T-helper 2 cell treated with Interferon-gamma antibody and Interleukin-4, amounts not matched to agents 5 μg/mL and 100 μg/mL, for 36 hours (primary cell): ENCODE results near the gene MAPKAP1.
A peak's percentile ranks its signal among the peaks of the same experiment; 100 is the strongest.
"Not testable (repeated sequence)": the region's sequence is repeated elsewhere in the genome, so short reads cannot be mapped to it uniquely, and the experiment has no call there.

ENCODE experiments used
- DNase-seq: peaks from one replicate; pipeline ENCODE4 v3.0.0; 2021; ENCODE audit warnings: low spot score
- H3K27ac Mint-ChIP-seq: one replicate; pipeline ENCODE4 v1.8.0; 2021; ENCODE audit warnings: mild to moderate bottlenecking, mixed read lengths
- H3K27me3 Mint-ChIP-seq: one replicate; pipeline ENCODE4 v1.8.0; 2021; ENCODE audit warnings: low read depth, mixed read lengths
- H3K36me3 Mint-ChIP-seq: one replicate; pipeline ENCODE4 v1.8.0; 2021; ENCODE audit warnings: low read depth, mixed read lengths
- H3K4me1 Mint-ChIP-seq: one replicate; pipeline ENCODE4 v1.8.0; 2021; ENCODE audit warnings: low read depth, mixed read lengths
- H3K4me3 Mint-ChIP-seq: one replicate; pipeline ENCODE4 v1.8.0; 2022; ENCODE audit warnings: mild to moderate bottlenecking, moderate library complexity, mixed read lengths
- H3K9me3 Mint-ChIP-seq: one replicate; pipeline ENCODE4 v1.8.0; 2021; ENCODE audit warnings: mixed read lengths

The MAPKAP1 gene

DNA sequence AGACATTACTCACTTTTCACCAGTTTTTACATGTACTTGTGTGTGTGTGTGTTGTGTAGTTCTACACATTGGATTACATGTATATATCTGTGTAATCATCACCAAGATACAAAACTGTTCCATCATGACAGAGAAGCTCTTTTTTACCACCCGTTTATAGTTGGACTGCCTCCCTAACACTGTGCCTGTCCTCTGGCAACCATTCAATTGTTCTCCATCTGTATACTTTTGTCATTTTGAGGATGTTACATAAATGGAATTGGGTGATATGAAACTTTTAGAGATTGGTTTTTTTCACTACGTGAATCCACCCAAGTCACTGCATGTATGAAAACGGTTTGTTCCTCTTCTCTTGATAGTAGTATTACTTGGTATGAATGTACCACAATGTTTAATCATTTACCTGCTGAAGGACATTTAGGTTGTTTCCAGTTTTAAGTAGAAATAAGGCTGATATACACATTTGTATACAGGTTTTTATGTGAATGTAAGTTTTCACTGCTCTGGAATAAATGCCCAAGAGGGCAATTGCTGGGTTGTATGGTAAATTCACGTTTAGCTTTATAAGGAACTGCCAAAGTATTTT, 126.2 kb downstream of the MAPKAP1 start:
- H3K36me3 Mint-ChIP-seq: peaks cover 39% of the 10 kb centered on the region
- peaks cover 2% of the 10 kb centered on the region for H3K4me1 Mint-ChIP-seq
- H3K9me3 Mint-ChIP-seq: peaks cover 11% of the 10 kb centered on the region
- H3K27ac Mint-ChIP-seq: no peak overlapping the region
- H3K27me3 Mint-ChIP-seq: no peaks in the 10 kb centered on the region
- no peak for DNase-seq
- H3K4me3 Mint-ChIP-seq: no peak overlapping the region

DNA sequence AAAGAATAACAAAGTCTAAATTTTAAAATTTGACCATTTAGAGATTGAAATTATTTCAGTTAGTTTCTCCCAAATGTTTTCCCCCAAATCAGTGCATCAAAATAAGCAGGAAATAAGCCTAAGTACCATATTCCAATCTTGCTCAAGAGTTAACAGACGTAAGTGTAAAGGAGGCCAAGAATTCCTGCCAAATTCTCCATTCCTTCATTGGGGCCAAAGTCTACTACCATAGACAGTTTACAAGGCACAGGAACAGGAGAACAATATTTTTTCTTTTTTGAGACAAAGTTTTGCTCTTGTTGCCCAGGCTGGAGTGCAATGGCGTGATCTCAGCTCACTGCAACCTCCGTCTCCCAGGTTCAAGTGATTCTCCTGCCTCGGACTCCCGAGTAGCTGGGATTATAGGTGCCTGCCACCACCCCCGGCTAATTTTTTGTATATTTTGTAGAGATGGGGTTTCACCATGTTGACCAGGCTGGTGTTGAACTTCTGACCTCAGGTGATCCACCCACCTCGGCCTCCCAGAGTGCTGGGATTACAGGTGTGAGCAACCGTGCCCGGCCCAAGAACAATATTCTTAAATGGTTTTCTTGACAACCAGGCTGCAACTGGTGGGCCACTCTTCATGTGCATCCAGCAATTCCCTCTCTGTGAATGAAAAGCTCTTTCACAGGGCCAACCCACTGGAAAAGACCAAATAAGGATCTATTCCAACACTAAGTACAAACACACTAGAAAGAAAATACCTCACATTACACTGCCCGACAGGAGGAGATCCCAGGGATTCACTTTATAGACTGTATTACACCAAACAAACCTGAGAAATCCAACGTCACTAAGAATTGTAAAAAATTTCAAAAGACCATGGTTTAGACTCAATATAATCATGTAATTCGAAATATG, 127.7 kb downstream of the MAPKAP1 start:
- Mint-ChIP-seq H3K36me3 (peaks cover 46% of the 10 kb centered on the region), H3K27ac (no peak overlapping the region), H3K4me1 (peaks cover 2% of the 10 kb centered on the region), H3K4me3 (no peak overlapping the region), H3K27me3 (no peaks in the 10 kb centered on the region), H3K9me3 (peaks cover 24% of the 10 kb centered on the region)
- DNase-seq: no peak

DNA sequence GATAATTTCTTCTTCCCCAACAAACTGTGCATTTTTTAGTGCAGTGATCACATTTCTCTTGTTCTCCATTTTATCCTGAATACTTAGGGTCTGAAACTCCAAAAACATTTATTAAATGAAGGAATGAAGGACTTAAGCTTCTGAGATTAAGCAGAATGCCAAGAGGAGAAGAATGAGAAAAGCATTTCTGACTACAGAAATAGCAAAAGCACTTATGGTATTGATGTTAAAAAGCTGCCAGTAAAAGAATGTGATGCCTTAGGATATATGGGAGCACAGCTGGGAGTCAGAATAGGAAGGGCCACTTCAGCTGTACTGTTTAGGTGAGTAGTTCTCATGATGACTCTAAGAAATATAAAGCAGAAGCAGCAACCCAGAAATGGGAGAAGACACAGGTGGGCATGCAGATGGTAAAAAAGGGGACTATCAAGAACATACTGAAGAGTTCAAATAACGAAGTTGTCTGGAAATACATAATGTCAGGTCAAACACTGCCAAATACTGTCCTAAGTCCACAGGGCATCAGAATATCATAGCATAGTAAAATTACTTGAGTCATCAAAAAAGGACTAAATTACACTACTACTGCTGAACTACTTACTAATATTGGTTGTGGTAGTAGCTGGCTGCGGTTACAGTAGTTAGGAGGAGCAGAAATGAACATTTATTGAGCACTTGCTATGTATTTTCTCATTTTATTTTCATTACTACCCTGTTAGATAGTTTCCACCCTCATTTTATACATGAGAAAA, 132.7 kb downstream of the MAPKAP1 start:
- DNase-seq: no peak
- peaks cover 44% of the 10 kb centered on the region for H3K36me3 Mint-ChIP-seq
- H3K4me3 Mint-ChIP-seq: no peak overlapping the region
- no peaks in the 10 kb centered on the region for H3K27me3 Mint-ChIP-seq
- no peaks in the 10 kb centered on the region for H3K4me1 Mint-ChIP-seq
- peaks cover 54% of the 10 kb centered on the region for H3K9me3 Mint-ChIP-seq
- H3K27ac Mint-ChIP-seq: no peak overlapping the region

DNA sequence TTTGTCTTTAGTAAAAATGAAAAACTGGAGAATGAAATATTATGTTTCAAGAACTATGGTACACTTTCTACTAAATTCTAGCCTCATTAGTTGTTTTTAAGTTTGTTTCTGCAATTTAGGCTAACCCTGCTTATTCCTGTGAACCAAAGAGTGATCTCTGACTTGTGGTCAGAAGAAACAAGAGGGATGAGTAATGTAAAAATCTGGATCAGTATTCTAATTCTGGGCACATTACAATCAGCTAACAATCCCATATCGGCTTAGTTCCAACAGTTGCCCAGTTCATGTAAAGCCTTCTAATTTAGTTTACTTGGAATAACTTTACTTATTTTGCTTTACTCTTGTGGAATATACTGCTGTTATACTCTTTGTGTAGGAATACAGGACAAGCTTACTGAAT, 134.5 kb downstream of the MAPKAP1 start:
- H3K4me3 Mint-ChIP-seq, H3K27me3 Mint-ChIP-seq, H3K27ac Mint-ChIP-seq, DNase-seq, H3K4me1 Mint-ChIP-seq: not testable (repeated sequence)
- H3K9me3 Mint-ChIP-seq: peaks cover 54% of the 10 kb centered on the region
- peaks cover 39% of the 10 kb centered on the region for H3K36me3 Mint-ChIP-seq

DNA sequence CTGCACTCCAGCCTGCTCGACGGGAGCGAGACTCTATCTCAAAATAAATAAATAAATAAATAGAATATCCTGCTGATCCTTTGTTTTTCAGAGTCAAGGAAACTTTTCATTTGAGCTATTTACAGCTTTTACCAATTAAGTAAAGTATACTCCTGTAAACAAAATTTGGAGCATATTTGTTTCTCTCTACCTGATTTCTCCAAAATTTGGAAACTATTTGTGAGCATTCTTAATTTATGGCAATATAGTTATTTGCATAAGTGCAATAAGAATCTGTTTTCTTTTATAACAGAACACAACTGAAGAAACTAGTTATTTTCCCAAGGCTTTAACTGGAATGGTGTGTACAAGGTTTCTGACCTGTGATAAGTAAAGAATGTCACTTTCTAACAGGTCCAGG, 135.2 kb downstream of the MAPKAP1 start:
- not testable (repeated sequence) for H3K4me3 Mint-ChIP-seq, DNase-seq, H3K4me1 Mint-ChIP-seq, H3K27ac Mint-ChIP-seq, H3K27me3 Mint-ChIP-seq
- Mint-ChIP-seq H3K9me3 (peaks cover 54% of the 10 kb centered on the region), H3K36me3 (peaks cover 39% of the 10 kb centered on the region)

DNA sequence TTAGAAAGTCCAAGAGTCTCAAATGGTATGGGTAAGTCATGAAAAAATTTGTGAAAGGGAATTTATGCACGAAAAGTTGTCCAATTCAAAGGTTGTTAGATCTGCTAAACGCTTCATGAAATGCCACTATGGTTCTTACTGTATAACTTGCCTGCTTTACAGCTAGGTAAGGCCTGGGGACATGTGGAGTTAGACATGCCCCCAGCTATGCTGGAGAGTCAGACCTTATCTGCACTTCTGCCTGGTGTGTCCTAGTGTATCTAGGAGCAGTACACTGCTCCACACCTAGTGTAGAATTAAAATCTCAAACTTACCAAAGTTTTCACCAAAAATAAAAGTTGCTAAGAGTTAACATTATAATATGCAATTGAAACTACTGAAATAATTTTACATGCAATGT, 136.8 kb downstream of the MAPKAP1 start:
- H3K4me1 Mint-ChIP-seq: no peaks in the 10 kb centered on the region
- no peaks in the 10 kb centered on the region for H3K27me3 Mint-ChIP-seq
- no peak for DNase-seq
- H3K27ac Mint-ChIP-seq: no peak overlapping the region
- H3K4me3 Mint-ChIP-seq: no peak overlapping the region
- H3K36me3 Mint-ChIP-seq: peaks cover 29% of the 10 kb centered on the region
- peaks cover 40% of the 10 kb centered on the region for H3K9me3 Mint-ChIP-seq

DNA sequence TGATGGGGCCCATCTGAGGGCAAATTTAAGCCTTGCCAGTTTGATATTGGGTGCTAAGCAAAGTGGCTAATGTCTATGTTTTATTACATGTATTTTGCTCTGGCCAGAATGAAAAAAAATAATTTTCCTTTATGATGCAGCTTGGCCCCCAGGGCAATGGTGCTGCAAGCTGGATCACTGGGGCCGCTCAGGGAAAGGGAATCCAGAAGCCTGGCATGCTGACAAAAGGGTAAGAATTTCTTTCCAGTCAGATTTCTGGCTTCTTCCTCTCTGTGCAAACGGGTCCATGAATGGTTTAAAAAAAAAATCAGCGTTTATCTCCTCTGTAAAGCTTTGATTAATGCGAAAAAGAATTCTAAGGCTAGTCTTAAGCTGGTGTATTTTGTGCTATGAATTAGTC, 138.4 kb downstream of the MAPKAP1 start:
- no peak for DNase-seq
- Mint-ChIP-seq H3K27me3 (no peaks in the 10 kb centered on the region), H3K9me3 (peaks cover 28% of the 10 kb centered on the region), H3K4me3 (no peak overlapping the region), H3K36me3 (peaks cover 21% of the 10 kb centered on the region), H3K27ac (no peak overlapping the region), H3K4me1 (no peaks in the 10 kb centered on the region)

DNA sequence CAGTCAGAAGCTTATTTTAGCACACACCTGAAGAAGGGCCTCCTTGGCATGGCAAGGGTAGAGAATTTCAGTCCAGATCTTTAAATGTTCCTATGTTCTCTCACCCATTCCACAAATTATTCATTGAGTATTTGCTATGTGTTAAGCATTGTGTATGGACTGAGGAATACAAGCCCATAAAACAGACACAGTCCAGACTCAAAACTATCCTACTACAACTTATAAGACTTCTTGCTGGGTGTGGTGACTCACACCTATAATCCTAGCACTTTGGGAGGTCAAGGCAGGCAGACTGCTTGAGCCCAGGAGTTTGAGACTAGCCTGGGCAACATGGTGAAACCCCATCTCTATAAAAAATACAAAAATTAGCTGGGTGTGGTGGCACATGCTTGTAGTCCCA, 141.0 kb downstream of the MAPKAP1 start:
- peaks cover 12% of the 10 kb centered on the region for H3K4me1 Mint-ChIP-seq
- DNase-seq, H3K27ac Mint-ChIP-seq, H3K27me3 Mint-ChIP-seq, H3K4me3 Mint-ChIP-seq, H3K9me3 Mint-ChIP-seq: not testable (repeated sequence)
- H3K36me3 Mint-ChIP-seq: peaks cover 11% of the 10 kb centered on the region

DNA sequence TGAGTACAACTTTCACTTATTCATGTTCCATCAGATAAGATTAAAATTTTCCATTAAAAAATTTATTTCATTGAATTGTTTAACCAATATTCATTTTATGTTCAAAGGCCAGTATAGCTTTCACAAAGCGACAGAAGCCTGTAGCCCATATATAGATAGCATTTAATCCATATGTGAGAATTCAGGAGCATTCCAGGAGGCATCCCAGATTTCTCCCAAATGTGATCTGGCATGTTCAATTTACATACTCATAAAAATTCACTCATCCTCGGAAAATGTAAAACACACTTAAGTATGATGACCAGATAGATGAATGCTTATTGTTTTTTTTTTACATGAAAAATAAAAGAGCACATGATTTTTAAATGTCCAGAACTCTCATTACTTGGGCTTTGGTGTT, 141.9 kb downstream of the MAPKAP1 start:
- Mint-ChIP-seq H3K4me1 (peaks cover 15% of the 10 kb centered on the region), H3K4me3 (no peak overlapping the region), H3K27me3 (no peaks in the 10 kb centered on the region), H3K36me3 (peaks cover 6% of the 10 kb centered on the region), H3K9me3 (peaks cover 3% of the 10 kb centered on the region), H3K27ac (no peak overlapping the region)
- DNase-seq: no peak

DNA sequence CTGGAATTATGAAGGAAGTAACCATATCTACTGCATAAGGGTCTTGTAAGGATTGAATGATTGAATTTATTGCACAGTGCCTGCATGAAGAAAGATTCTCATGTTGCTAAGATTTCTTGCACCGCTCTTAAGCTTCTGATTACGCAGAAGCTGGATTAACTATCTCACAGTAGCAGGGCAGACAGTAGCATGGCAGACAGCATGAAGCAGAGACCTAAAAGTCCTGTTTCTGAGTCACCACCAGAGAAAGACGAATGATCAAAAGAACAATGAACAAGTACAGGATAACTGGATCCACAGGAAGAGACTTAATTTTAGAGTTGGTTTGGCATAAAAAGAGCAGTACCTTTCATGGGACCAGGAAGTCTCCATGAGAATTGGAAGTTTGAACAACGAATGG, 142.4 kb downstream of the MAPKAP1 start:
- no peak overlapping the region for H3K4me3 Mint-ChIP-seq
- H3K36me3 Mint-ChIP-seq: peaks cover 5% of the 10 kb centered on the region
- no peaks in the 10 kb centered on the region for H3K27me3 Mint-ChIP-seq
- no peak overlapping the region for H3K27ac Mint-ChIP-seq
- no peak for DNase-seq
- peaks cover 15% of the 10 kb centered on the region for H3K4me1 Mint-ChIP-seq
- no peaks in the 10 kb centered on the region for H3K9me3 Mint-ChIP-seq

DNA sequence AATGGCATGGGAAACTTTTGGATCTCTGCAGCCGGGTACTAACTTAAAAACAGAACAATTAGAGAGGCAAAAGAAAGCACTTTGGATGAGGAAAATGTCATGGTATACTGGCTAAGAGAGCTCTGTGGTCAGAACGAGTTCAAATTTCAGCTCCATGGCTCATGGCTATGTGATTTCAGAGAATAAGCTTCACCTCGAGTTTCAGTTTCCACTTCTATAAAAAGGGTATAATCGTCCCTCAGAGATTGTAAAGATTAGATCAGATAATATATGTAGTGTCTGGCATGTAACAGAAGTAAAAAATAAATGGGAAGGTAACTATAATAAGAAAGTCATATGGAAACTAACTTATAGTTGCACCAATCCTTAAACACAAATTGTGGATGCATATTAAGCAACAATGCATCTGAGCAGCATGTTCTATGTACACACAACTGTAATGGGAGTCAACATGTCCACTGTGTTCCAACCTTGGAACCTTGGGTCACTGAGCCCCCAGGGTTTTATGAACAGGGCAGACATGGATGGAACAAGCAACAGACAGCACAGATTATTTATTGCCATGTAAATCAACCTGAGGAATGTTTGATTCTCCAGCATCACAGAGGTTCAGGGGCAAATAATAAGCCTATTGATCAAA, 145.4 kb downstream of the MAPKAP1 start:
- peaks cover 18% of the 10 kb centered on the region for H3K4me1 Mint-ChIP-seq
- DNase-seq: peak; percentile 15
- H3K27ac Mint-ChIP-seq: peak overlapping the region; percentile 29
- peaks cover 15% of the 10 kb centered on the region for H3K36me3 Mint-ChIP-seq
- no peaks in the 10 kb centered on the region for H3K27me3 Mint-ChIP-seq
- peak overlapping the region; percentile 61 for H3K4me3 Mint-ChIP-seq
- H3K9me3 Mint-ChIP-seq: no peaks in the 10 kb centered on the region

DNA sequence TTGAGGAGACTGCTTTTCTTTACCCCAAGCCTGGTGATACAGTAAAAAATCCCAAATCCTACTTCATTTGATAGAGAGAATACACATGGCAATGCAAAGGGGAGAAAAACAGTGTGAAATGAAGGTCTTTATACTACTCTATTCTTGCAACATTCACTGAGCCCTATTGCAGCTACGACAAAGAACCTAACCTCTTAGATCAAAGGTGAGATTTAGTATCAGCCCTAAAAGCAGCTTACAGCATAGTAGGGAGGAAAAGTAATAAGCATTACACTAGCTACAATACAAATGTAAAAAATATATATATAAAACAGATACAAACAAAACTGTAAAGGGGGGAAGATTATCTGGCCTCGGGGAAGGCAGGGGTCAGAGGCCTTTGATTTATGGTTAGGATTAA, 147.1 kb downstream of the MAPKAP1 start:
- Mint-ChIP-seq H3K4me3 (no peak overlapping the region), H3K27me3 (no peaks in the 10 kb centered on the region), H3K27ac (no peak overlapping the region), H3K36me3 (peaks cover 15% of the 10 kb centered on the region), H3K4me1 (peaks cover 18% of the 10 kb centered on the region), H3K9me3 (no peaks in the 10 kb centered on the region)
- no peak for DNase-seq

DNA sequence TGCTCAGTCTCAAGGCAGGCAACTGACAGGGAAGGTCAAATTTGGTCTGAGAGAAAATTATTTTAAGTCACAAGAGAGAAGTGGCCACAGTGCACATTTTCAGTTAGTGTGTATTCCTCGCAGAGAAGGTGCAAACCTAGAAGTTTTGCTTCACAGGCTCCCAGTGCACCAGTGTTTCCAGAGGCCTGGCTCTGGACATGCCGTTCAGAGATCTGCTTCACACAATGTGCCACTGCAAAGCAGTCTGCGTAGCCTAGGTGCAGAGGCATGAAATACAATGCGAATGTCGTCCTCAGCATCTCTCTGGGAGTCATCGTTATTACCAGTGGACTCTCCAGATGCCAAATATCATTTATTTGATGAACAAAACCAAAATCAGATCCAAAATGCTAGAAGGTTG, 147.8 kb downstream of the MAPKAP1 start:
- Mint-ChIP-seq H3K27me3 (no peaks in the 10 kb centered on the region), H3K4me3 (no peak overlapping the region), H3K9me3 (no peaks in the 10 kb centered on the region), H3K36me3 (peaks cover 11% of the 10 kb centered on the region), H3K27ac (no peak overlapping the region), H3K4me1 (peaks cover 18% of the 10 kb centered on the region)
- DNase-seq: no peak
